PFSK-1 (cell line): Measurements from ENCODE around the gene TAAR8.

ENCODE experiments used
- FOXP2 ChIP-seq: optimal IDR thresholded peaks from 2 replicates; pipeline ENCODE3; 2011; ENCODE audit warnings: borderline replicate concordance, control low read depth, inconsistent platforms; ENCODE audit not compliant: insufficient read depth; ENCODE audit errors: extremely low read length, extremely low read depth
- POLR2AphosphoS5 ChIP-seq: IDR thresholded peaks from 2 replicates; pipeline ENCODE4 v1.6.1; 2012; ENCODE audit warnings: low read depth, mild to moderate bottlenecking, control low read depth, low read length, moderate library complexity
- SIN3A ChIP-seq: IDR thresholded peaks from 2 replicates; pipeline ENCODE4 v1.6.1; 2012; ENCODE audit warnings: mild to moderate bottlenecking, low read length, moderate library complexity, borderline replicate concordance; ENCODE audit not compliant: insufficient read depth
- TAF1 ChIP-seq: IDR thresholded peaks from 2 replicates; pipeline ENCODE4 v1.6.1; 2012; ENCODE audit warnings: low read length, control low read depth, borderline replicate concordance; ENCODE audit not compliant: insufficient read depth
- TF ChIP-seq, protein P1 (sequence below), 2 experiments: IDR thresholded peaks; 2 replicates each; pipeline versions ENCODE4 v1.6.1 to v1.8.0; 2011 to 2012; ENCODE audit warnings: low read depth in 2 of 2, low read length in 2 of 2, control low read depth in 1 of 2, inconsistent platforms in 1 of 2, mild to moderate bottlenecking in 1 of 2, moderate library complexity in 1 of 2; ENCODE audit not compliant: insufficient read depth in 1 of 2

DNA sequence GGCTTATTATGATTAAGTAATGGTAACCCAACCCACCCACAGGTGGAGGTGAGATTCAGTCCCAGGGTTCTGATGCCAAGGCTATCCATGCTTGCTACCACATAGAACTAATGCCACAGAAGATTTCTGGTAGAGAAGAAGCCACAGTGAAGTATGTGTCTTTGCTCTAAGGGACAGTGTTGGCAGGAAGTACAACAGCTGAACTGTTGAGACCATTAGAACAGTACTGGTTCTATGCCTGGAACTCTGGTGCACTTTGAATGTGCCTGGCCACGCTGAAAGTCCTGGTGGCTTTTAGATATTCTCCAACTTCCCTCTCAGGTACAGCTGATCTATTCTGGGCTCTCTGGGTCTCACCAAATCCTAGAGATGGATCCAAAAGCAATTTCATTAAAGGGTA is 47.3 kb upstream of the TAAR8 start:
- TF ChIP-seq POLR2AphosphoS5 (no peak), TAF1 (no peak), SIN3A (no peak), FOXP2 (no peak)
- TF ChIP-seq, protein P1, sequence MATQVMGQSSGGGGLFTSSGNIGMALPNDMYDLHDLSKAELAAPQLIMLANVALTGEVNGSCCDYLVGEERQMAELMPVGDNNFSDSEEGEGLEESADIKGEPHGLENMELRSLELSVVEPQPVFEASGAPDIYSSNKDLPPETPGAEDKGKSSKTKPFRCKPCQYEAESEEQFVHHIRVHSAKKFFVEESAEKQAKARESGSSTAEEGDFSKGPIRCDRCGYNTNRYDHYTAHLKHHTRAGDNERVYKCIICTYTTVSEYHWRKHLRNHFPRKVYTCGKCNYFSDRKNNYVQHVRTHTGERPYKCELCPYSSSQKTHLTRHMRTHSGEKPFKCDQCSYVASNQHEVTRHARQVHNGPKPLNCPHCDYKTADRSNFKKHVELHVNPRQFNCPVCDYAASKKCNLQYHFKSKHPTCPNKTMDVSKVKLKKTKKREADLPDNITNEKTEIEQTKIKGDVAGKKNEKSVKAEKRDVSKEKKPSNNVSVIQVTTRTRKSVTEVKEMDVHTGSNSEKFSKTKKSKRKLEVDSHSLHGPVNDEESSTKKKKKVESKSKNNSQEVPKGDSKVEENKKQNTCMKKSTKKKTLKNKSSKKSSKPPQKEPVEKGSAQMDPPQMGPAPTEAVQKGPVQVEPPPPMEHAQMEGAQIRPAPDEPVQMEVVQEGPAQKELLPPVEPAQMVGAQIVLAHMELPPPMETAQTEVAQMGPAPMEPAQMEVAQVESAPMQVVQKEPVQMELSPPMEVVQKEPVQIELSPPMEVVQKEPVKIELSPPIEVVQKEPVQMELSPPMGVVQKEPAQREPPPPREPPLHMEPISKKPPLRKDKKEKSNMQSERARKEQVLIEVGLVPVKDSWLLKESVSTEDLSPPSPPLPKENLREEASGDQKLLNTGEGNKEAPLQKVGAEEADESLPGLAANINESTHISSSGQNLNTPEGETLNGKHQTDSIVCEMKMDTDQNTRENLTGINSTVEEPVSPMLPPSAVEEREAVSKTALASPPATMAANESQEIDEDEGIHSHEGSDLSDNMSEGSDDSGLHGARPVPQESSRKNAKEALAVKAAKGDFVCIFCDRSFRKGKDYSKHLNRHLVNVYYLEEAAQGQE (IDR thresholded peaks at IDR 0.05; ENCODE audit: insufficient read depth in 1 of 2, low read depth in 2 of 2, low read length in 2 of 2): no peak
